Measurements from ENCODE around the gene FLT1.
A peak's percentile ranks its signal among the peaks of the same experiment; 100 is the strongest.

The FLT1 gene

GRCh38 chr13:28503182-28503967 is 8.4 kb upstream of the FLT1 start:
- no peak overlapping the region for H3K27ac Mint-ChIP-seq
- H3K4me3 Mint-ChIP-seq = no peak overlapping the region
- H3K27me3 Mint-ChIP-seq = peaks cover 4% of the 10 kb centered on the region
- H3K4me1 Mint-ChIP-seq (ENCODE audit: low read depth) = peaks cover 8% of the 10 kb centered on the region
- no peak for DNase-seq
- no peaks in the 10 kb centered on the region for H3K36me3 Mint-ChIP-seq (ENCODE audit: low read depth)
- H3K9me3 Mint-ChIP-seq = no peaks in the 10 kb centered on the region

GRCh38 chr13:28501547-28501946 is 6.6 kb upstream of the FLT1 start:
- Mint-ChIP-seq H3K36me3 (ENCODE audit: low read depth) (no peaks in the 10 kb centered on the region), H3K4me3 (no peak overlapping the region), H3K4me1 (ENCODE audit: low read depth) (peaks cover 8% of the 10 kb centered on the region), H3K27me3 (peaks cover 21% of the 10 kb centered on the region), H3K9me3 (no peaks in the 10 kb centered on the region), H3K27ac (no peak overlapping the region)
- no peak for DNase-seq

- DNase-seq = no peak
- no peaks in the 10 kb centered on the region for H3K9me3 Mint-ChIP-seq
- H3K4me1 Mint-ChIP-seq (ENCODE audit: low read depth) = peaks cover 11% of the 10 kb centered on the region
- no peak overlapping the region for H3K27ac Mint-ChIP-seq
- peaks cover 35% of the 10 kb centered on the region for H3K27me3 Mint-ChIP-seq
- H3K4me3 Mint-ChIP-seq = no peak overlapping the region
- no peaks in the 10 kb centered on the region for H3K36me3 Mint-ChIP-seq (ENCODE audit: low read depth)
These were observed 4.7 kb upstream of the FLT1 start for GRCh38 chr13:28499609-28500008.

- Mint-ChIP-seq H3K9me3 (no peaks in the 10 kb centered on the region), H3K27ac (no peak overlapping the region), H3K4me3 (no peak overlapping the region), H3K36me3 (ENCODE audit: low read depth) (peaks cover under 1% of the 10 kb centered on the region), H3K4me1 (ENCODE audit: low read depth) (peaks cover 12% of the 10 kb centered on the region), H3K27me3 (peaks cover 36% of the 10 kb centered on the region)
- DNase-seq = no peak
These were observed 3.7 kb upstream of the FLT1 start for GRCh38 chr13:28498481-28499115.

GRCh38 chr13:28497143-28497876 is 2.4 kb upstream of the FLT1 start:
- Mint-ChIP-seq H3K4me1 (ENCODE audit: low read depth) (peaks cover 22% of the 10 kb centered on the region), H3K9me3 (no peaks in the 10 kb centered on the region), H3K4me3 (no peak overlapping the region), H3K36me3 (ENCODE audit: low read depth) (peaks cover 8% of the 10 kb centered on the region), H3K27ac (no peak overlapping the region), H3K27me3 (peaks cover 44% of the 10 kb centered on the region)
- DNase-seq = no peak

- Mint-ChIP-seq H3K4me1 (ENCODE audit: low read depth) (peaks cover 30% of the 10 kb centered on the region), H3K27ac (no peak overlapping the region), H3K9me3 (no peaks in the 10 kb centered on the region), H3K4me3 (peak overlapping the region; percentile 82), H3K36me3 (ENCODE audit: low read depth) (peaks cover 8% of the 10 kb centered on the region), H3K27me3 (peaks cover 44% of the 10 kb centered on the region)
- DNase-seq = no peak
These were observed 1.2 kb upstream of the FLT1 start for GRCh38 chr13:28496188-28496564.

GRCh38 chr13:28495538-28496187 is 735 bp upstream of the FLT1 start:
- Mint-ChIP-seq H3K4me3 (peak overlapping the region; percentile 82), H3K27ac (no peak overlapping the region), H3K27me3 (peaks cover 47% of the 10 kb centered on the region), H3K36me3 (ENCODE audit: low read depth) (peaks cover 10% of the 10 kb centered on the region), H3K4me1 (ENCODE audit: low read depth) (peaks cover 33% of the 10 kb centered on the region), H3K9me3 (no peaks in the 10 kb centered on the region)
- no peak for DNase-seq

- Mint-ChIP-seq H3K27me3 (peaks cover 57% of the 10 kb centered on the region), H3K4me3 (peak overlapping the region; percentile 82), H3K4me1 (ENCODE audit: low read depth) (peaks cover 43% of the 10 kb centered on the region), H3K9me3 (no peaks in the 10 kb centered on the region), H3K27ac (no peak overlapping the region), H3K36me3 (ENCODE audit: low read depth) (peaks cover 17% of the 10 kb centered on the region)
- DNase-seq = no peak
These were observed 487 bp downstream of the FLT1 start for GRCh38 chr13:28494504-28494777.

GRCh38 chr13:28493740-28494503 is 1.0 kb downstream of the FLT1 start:
- peaks cover 58% of the 10 kb centered on the region for H3K27me3 Mint-ChIP-seq
- H3K4me1 Mint-ChIP-seq (ENCODE audit: low read depth) = peaks cover 46% of the 10 kb centered on the region
- DNase-seq = peak; percentile 57
- H3K4me3 Mint-ChIP-seq = peak overlapping the region; percentile 82
- no peaks in the 10 kb centered on the region for H3K9me3 Mint-ChIP-seq
- H3K36me3 Mint-ChIP-seq (ENCODE audit: low read depth) = peaks cover 20% of the 10 kb centered on the region
- peak overlapping the region; percentile 44 for H3K27ac Mint-ChIP-seq

GRCh38 chr13:28492569-28493367 is 2.2 kb downstream of the FLT1 start:
- H3K27ac Mint-ChIP-seq = peak overlapping the region; percentile 86
- peaks cover 20% of the 10 kb centered on the region for H3K36me3 Mint-ChIP-seq (ENCODE audit: low read depth)
- H3K9me3 Mint-ChIP-seq = no peaks in the 10 kb centered on the region
- no peak for DNase-seq
- H3K4me3 Mint-ChIP-seq = peak overlapping the region; percentile 82
- H3K27me3 Mint-ChIP-seq = peaks cover 57% of the 10 kb centered on the region
- peaks cover 46% of the 10 kb centered on the region for H3K4me1 Mint-ChIP-seq (ENCODE audit: low read depth)

GRCh38 chr13:28490061-28490460 is 4.9 kb downstream of the FLT1 start:
- peaks cover 36% of the 10 kb centered on the region for H3K4me1 Mint-ChIP-seq (ENCODE audit: low read depth)
- H3K27me3 Mint-ChIP-seq = peaks cover 33% of the 10 kb centered on the region
- DNase-seq = no peak
- peaks cover 28% of the 10 kb centered on the region for H3K36me3 Mint-ChIP-seq (ENCODE audit: low read depth)
- peak overlapping the region; percentile 24 for H3K4me3 Mint-ChIP-seq
- no peaks in the 10 kb centered on the region for H3K9me3 Mint-ChIP-seq
- H3K27ac Mint-ChIP-seq = no peak overlapping the region

- Mint-ChIP-seq H3K9me3 (no peaks in the 10 kb centered on the region), H3K4me3 (no peak overlapping the region), H3K4me1 (ENCODE audit: low read depth) (peaks cover 36% of the 10 kb centered on the region), H3K36me3 (ENCODE audit: low read depth) (peaks cover 28% of the 10 kb centered on the region), H3K27ac (no peak overlapping the region), H3K27me3 (peaks cover 33% of the 10 kb centered on the region)
- DNase-seq = no peak
These were observed 5.4 kb downstream of the FLT1 start for GRCh38 chr13:28489524-28489931.

GRCh38 chr13:28488376-28489005 is 6.4 kb downstream of the FLT1 start:
- Mint-ChIP-seq H3K4me3 (no peak overlapping the region), H3K27ac (no peak overlapping the region), H3K4me1 (ENCODE audit: low read depth) (peaks cover 34% of the 10 kb centered on the region), H3K36me3 (ENCODE audit: low read depth) (peaks cover 26% of the 10 kb centered on the region), H3K27me3 (peaks cover 30% of the 10 kb centered on the region), H3K9me3 (no peaks in the 10 kb centered on the region)
- no peak for DNase-seq
